GM19395 (cell line): ENCODE data around the gene ALDOB.

Source experiments
- ATAC-seq: cut with Tn5 transposase; IDR thresholded peaks from one replicate; pipeline ENCODE4 v1.9.1; 2021; ENCODE audit warnings: mild to moderate bottlenecking, moderate library complexity; ENCODE audit not compliant: unreplicated experiment

ALDOB gene

DNA sequence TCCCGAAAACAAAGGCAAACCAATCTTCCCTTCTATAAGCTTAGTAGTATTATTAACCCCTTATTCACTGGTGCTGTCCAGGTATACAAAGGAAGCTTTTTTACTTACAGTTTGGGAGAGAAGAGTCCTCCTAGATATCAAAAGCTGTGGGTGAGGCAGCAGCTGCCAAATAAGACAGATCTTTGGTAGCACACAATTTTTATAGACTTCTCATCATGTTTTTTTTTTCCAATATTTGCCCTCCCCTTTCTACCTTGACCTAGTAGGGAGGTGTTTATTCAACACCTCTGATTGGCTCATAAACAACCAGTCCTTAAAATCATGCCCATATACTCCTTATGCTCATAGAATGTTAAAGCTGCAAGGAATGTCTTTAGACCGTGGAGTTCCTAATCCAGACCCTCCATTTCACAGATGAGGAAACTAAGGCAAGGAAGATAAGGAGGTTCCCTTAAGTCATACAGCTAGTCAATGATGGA, at the start of gene ALDOB:
TSS of gene ALDOB (minus strand) at position 174 of the 479 bp plus-strand sequence. CDS start 4,887 bp downstream, outside the sequence.
- no peak for ATAC-seq

DNA sequence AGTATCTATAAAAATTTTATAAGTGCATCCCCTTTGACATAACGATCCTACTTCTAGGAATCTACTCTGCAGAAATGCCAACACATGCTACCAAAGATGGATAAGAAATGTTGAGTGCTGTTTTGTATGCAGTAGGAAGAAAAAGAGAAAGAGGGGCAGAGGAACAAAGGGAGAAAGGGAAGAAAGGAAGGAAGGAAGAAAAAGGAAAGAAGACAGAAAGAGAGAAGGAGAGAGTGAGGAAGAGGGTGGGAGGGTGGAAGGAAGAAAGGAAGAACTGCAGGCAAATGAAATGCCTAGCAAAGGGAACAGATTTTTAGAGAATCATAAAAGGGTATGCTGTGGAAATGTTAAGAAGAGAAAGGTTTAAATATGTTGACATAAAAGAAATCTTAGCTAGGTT, 48.5 kb upstream of the ALDOB start:
- no peak for ATAC-seq

GRCh38 chr9:101481261-101481660, 45.7 kb upstream of the ALDOB start:
- no peak for ATAC-seq

DNA sequence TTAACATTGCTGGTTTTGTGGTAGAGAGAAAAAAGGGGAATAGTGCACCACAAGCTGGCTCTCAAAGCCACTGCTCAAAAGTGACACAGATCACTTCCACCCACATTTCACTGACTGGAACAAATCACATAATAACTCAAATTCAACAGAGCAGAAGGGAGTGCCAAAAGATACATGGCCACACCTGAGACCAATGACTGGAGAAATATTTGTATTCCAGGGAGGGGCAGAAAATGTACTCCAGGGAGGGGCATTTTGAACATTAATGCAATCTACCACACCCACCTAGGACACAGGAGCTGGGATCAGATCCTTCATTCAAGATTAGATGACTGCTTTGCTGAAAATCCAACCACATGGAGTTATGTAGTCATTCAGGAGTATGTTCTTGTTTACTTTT, 44.8 kb upstream of the ALDOB start:
- no peak for ATAC-seq

DNA sequence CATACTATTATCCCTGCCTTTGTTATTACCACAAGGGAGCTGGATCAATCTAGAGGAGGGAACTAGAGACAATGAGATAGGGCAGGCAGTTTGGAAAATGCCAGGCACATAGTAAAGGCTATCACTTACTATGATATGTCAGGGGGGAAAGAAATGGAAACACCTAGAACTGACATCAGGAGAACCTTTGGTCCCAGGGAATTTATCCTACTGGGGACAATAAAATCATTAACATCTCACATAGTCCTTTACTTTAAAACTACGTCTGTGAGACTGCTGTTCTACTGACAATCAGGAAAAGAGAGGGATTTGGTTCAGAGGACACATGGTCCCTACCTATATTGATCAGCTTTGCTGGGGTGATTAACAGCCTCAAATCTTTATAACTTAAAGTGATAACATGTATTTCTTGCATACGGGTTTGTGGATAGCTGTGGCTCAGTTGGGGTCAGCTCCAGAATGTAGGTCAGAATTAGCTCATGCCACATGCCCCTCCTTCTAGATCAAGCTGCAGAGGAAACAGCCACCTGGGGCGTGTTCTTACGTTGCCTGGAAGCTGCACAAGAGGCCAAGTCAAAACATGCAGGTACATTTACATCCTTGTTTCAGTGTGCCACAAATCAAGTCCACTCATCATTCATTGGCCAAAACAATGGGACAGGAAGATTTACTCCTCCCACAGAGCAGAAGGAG, 43.9 kb upstream of the ALDOB start:
- no peak for ATAC-seq

- ATAC-seq, result no peak
These were observed 43.3 kb upstream of the ALDOB start for GRCh38 chr9:101478906-101479305.

- ATAC-seq, result no peak
These were observed 42.9 kb upstream of the ALDOB start for GRCh38 chr9:101478444-101478843.

- ATAC-seq, result no peak
These were observed 42.2 kb upstream of the ALDOB start for GRCh38 chr9:101477736-101478135.

GRCh38 chr9:101477214-101477613, 41.6 kb upstream of the ALDOB start:
- no peak for ATAC-seq

DNA sequence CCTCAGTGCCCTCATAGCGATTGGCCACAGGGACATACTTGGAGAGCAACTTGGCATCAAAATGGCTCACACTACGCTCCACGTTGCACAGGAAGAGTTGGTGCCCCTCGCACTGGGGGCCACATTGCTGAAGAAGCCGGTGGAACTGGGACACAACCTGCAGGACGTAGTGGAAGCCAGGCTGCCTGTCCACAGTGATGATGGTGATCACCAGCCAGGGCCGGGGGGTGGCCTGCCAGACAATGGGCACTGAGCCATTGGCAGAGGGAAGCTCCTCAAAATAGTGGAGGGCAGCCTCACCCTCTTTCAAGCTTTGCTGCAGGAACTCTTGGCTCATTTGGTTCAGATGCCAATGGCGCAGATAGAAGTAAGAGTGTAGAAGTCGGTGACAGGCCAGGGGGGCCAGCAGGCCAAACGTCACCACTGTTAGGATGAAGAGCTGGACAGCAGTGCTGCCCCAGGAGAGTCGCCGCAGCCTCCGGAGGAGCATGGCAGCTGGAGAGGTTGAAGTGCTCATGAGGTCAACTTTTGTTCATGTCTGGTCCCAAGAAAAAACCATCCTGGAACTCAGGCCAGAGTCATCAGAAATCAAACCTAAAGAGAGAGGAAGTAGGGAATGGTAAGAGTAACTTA, 41.1 kb upstream of the ALDOB start:
- ATAC-seq, result no peak

DNA sequence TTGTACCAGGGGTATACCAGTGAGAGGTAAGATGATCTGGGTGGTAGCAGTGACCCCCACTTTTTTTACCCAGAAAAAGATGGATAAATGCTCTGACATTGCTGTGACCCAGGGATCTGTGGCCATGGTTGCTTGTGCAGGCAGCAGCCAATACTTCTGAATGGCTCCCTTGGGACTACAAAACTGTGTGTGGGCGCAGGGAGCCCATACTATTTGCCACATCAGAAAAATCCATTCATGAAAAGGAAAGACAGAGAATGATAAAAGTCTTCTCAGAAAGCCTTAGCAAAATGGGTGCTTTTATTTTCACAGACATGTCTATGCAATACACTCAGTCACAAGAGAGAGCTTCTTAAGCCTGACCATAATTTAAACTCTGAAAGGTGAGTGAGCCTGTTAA, 37.3 kb upstream of the ALDOB start:
- ATAC-seq, result no peak

- ATAC-seq, result no peak
These were observed 35.4 kb upstream of the ALDOB start for GRCh38 chr9:101470929-101471328.

DNA sequence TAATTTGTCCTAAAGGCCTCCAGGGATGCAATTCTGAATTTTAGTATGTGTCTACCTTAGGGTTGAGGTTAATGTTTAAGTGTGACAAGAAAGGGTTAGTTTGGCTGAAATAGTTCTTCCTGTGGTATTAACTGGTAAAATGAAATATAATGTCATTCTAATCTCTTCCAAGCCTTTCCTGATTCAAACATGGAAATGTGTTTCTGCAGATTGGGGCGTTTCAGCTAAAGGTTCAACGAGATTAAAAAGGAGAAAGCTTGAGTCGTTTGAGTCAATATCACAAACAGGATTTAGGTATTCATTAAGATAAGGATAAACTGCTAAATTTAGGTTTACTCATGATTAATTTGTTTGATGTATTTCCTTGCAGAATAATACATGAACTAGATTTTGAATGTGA, 34.4 kb upstream of the ALDOB start:
- no peak for ATAC-seq

- no peak for ATAC-seq
These were observed 33.5 kb upstream of the ALDOB start for GRCh38 chr9:101469026-101469425.

DNA sequence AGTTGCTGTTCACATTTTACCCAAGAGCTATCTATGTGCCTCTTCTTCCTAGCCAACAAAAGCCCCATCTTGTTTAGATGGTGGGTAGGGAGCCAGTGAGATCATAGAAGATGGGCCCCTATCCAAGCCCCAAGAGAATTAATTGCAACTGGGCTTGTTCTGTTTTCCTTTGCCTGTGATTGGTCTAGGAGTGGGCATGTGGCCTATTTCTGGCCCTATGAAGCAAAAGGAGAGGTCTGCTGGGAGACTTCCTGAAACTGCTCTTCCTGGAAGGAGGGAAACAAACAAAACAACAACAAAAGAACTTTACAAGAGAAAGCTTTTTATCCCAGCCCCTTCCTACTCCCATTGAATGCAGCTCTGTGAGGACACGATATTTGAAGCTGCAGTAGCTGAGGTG, 32.5 kb upstream of the ALDOB start:
- no peak for ATAC-seq

GRCh38 chr9:101467690-101468089, 32.1 kb upstream of the ALDOB start:
- no peak for ATAC-seq

DNA sequence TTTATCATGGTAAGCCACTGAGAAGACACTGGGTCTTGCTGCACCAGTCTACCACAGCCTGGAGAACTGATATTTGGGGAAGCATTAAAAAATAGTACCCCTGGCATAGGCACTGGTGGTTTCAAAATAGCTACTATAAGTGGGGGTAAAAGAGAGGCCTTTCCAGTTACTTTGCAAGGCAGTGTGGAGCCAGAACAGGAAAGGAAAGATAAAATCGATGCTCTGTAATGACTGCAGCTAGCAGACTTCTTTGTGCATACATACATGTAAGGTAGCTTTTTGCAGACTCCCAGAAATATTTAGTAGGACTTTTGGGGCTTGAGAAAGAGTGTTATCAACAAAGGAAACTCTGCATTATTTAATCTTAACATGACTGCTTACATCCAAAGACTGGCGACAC, 31.3 kb upstream of the ALDOB start:
- no peak for ATAC-seq

DNA sequence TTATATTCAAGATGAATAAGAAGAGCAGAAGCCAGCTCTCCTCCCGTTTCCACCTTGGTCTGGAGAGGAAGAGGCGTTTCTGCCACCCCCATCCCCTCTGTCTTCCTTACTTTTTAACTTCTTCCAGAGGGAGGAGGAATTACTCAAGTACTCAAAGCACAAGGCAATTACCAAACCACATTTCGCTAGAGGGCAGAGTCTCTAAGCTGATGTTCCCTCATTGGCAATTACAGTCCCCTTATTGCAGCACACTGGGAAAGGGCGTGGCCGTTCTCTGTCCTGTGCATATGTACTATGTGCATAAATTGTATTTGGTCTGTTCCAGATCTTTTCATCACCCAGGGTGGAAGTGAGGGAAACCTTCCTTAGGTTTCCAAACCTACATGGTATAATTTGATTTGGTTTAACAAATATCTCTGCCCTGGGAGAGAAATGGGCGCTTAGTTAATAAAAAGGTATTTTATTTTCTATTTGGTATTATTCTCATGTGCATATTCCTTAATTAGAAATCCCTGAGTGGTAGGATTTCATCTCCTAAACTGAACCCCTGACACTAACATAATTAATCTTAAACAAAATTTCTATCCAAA, 29.8 kb upstream of the ALDOB start:
- no peak for ATAC-seq

DNA sequence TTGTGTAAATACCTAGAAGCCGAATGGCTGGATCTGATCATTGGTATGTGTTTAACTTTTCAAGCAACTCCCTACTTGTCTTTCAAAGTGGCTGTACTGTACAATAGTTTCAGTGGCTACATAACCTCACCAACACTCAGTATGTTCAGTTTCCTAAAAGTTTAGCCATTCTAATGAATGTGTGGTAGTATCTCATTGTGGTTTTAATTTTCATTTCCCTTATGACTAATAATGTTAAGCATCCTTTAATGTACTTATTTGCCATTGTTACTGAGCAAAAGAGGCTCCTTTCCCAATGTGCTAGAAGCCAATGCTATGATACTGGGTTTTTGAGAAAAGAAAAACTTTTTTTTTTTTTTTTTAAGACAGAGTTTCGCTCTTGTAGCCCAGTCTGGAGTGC, 27.8 kb upstream of the ALDOB start:
- peak; percentile 48 for ATAC-seq

DNA sequence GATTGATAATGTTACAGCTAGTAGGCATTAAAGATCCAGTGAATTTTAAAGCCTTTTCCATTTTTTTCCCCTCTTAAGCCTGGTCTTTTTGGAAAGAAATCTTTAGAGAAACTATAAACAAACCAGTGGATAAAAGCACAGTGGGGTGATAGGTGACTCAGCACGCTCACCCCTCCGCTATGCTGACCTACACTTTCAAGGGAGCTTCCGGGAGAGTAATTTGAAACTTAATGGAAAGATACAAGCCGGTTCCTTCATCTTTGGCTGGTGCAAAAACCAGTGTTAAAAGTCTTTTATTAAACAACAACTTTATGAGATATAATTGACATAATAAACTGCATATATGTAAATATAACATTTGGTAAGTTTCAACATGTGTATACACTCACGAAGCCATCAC, 27.0 kb upstream of the ALDOB start:
- no peak for ATAC-seq

GRCh38 chr9:101460965-101461364, 25.4 kb upstream of the ALDOB start:
- no peak for ATAC-seq

GRCh38 chr9:101458963-101459631, 23.5 kb upstream of the ALDOB start:
- ATAC-seq, result peak; percentile 85
